HG02884 (cell line): ENCODE data around the gene SUB1.
"Not testable (repeated sequence)": the region's sequence is repeated elsewhere in the genome, so short reads cannot be mapped to it uniquely, and the experiment has no call there.

Experiments
- ATAC-seq: cut with Tn5 transposase; IDR thresholded peaks from one replicate; pipeline ENCODE4 v1.9.1; 2021; ENCODE audit warnings: mild to moderate bottlenecking, moderate library complexity; ENCODE audit not compliant: unreplicated experiment

The SUB1 gene

GRCh38 chr5:32585446-32586275 lies at the start of gene SUB1:
TSS of gene SUB1 (plus strand) at chr5:32585557. CDS start at chr5:32588513, 2,956 bp downstream.
- ATAC-seq = peak; percentile 40

DNA sequence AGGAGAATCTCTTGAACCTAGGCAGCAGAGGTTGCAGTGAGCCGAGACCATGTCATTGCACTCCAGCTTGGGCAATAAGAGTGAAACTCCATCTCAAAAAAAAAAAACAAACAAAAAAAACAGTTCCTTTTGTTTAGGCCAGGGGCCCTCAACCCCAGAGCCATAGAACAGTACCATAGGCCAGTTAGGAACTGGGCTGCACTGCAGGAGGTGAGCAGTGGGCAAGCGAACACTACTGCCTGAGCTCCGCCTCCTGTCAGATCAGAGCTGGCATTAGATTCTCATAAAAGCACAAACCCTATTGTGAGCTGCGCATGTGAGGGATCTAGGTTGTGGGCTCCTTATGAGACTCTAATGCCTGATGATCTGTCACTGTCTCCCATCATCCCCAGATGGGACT lies 49.1 kb upstream of the SUB1 start:
- no peak for ATAC-seq

- not testable (repeated sequence) for ATAC-seq
Observed at GRCh38 chr5:32537437-32538029, 47.8 kb upstream of the SUB1 start.

DNA sequence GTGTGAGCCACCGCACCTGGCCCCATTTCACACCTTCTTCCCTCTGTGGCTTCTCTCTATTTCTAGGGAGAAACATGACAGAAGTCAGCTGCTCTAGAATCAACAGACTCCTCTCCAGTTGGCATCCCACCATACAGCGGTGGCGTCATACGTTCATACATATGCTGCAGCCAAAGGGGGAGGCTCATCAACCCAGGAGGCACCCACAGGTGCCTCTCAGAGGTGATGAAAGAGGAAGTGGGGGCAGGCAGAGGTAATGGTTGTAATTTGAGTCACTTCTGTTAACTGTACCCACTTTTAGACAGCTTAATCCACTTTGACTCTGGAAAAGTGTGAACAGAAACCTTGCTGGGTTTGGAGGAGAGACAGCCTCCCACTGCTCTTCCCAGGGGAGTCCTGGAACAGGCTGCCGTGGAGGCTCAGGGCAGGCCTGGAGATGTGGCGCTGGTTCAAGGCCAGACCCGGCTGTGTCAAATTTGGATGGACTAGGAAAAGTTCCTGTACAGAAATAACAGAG lies 47.3 kb upstream of the SUB1 start:
- ATAC-seq = peak; percentile 67

GRCh38 chr5:32539981-32540845 lies 45.1 kb upstream of the SUB1 start:
- ATAC-seq = peak; percentile 22

DNA sequence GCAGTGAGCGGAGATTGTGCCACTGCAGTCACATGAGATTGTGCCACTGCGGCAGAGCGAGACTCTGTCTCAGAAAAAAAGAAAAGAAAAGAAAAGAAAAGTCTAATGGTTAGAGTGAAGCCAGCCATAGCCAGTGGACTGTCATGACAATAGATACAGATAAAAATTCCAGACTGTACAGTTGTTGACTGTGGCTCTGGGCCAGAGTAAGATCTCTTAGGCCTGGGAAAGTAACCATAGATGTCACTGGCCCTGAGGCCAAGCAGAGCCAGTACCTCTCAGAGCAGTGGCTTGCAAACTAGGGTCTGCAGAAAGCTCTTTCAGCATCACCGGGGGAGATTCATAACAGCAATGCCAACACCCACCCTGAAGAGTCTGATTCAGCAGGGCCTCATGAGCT lies 44.1 kb upstream of the SUB1 start:
- ATAC-seq = no peak

DNA sequence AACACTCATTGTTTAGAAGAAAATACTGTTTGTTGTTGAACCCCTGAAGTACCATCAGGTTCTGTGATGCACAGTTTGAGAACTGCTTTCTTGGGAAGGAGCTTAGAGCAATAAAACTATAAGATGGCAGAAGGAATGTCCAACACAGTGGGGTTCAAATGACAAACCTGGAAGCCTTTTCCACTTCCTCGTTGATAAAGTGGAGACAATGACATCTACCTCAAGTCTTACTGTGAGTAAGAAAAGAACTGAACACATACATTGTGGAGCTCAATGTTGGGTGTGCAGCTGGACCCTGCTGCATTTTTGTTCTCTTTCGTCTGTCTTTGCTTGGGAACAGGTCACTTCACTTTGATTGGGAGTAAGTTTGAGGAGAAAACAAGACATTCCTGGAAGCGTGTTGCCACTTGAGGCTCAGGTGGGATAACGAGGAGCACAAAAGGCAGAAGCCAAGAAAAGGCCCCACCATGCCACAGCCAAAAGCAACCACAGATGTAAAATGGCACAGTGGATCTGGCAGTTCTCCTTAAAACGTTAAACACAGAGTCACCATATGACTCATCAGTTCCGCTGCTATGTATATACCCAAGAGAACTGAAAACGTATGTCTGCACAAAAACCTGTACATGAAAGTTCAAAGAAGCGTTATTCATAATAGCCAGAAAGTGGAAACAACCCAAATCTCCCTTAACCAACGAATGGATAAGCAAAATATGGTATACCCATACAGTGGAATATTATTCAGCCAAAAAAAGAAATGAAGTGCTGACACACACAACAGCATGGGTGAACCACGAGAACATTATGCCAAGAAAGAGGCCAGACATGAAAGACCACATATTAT lies 42.9 kb upstream of the SUB1 start:
- peak; percentile 64 for ATAC-seq

- no peak for ATAC-seq
Observed at GRCh38 chr5:32543291-32543690, 42.1 kb upstream of the SUB1 start.

DNA sequence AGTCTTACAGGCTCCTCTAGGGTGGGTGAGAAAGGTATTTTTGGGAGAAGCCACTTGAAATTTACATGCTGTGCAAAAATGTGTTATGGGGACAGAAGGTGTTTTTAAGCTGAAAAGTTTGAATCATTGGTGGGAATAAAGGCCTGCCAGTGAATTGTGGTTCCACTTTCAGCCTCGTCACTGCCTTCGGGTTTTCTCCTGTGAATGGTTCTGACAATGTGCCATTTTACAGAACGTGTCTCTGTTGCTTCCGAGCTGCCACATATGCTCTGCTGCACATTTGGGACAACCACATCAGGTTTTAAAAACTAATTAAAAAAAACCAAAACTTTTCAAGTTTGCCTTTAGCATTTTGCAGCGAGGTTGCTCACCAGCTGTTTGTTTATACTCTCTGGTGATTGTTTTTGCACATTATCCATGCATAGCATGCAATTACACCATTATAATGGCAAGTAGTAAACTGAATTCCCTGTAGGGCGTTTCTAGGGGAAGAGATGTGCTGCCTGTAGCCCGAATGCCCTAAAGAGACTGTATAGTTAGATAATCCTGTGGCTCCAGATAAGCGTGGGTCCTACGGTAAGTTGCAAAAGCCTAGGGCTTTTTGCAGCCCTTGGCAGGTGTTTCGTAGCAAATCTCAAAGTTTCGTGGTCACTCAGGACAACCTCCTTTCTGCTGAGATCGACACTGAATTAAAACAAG lies 40.1 kb upstream of the SUB1 start:
- ATAC-seq = no peak

DNA sequence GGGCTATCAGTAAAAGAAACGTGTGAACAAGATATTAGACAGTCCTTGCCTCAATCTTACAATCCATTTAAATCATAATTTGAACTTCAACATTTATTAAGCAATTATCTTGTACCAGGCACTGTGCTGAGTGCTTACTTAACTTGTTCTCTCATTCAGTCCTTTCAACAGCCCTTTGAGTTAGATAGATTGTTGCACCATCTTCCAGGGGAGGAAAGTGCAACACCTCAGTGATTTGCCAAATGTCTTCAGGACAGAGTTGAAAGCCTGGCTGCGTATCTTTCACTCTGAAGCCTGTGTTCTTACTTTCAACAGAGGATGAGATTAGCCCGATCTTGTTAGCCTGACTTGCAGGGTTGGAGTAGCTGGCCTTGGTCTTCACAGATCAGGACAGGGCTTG lies 34.2 kb upstream of the SUB1 start:
- ATAC-seq = no peak

DNA sequence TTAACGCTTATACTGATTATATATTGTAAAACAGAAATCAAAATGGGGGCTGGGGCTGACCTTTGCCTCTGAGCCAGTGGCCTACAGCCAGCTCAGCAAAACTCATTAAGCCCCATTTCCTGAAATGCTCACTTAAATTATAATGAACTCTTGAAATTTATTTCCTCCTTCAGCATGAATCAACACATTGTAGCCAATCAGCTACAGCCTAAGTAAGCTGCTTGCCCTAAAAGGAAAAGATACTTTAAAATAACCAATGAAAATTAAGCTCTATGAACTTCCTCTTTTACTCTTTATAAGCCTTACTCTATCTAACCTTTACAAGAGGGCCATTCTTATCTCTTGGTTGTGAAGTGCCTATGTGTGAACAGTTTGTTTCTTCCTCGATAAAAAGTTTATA lies 33.5 kb upstream of the SUB1 start:
- no peak for ATAC-seq

DNA sequence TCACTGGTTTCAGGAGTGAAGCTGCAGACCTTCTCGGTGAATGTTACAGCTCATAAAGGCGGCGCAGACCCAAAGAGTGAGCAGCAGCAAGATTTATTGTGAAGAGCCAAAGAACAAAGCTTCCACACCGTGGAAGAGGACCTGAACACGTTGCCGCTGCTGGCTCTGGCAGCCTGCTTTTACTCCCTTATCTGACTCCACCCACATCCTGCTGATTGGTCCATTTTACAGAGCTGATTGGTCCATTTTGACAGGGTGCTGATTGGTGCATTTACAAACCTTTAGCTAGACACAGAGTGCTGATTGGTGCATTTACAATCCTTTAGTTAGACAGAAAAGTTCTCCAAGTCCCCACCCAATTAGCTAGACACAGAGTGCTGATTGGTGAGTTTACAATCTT lies 32.9 kb upstream of the SUB1 start:
- not testable (repeated sequence) for ATAC-seq

- ATAC-seq = no peak
Observed at GRCh38 chr5:32552936-32553335, 32.4 kb upstream of the SUB1 start.

DNA sequence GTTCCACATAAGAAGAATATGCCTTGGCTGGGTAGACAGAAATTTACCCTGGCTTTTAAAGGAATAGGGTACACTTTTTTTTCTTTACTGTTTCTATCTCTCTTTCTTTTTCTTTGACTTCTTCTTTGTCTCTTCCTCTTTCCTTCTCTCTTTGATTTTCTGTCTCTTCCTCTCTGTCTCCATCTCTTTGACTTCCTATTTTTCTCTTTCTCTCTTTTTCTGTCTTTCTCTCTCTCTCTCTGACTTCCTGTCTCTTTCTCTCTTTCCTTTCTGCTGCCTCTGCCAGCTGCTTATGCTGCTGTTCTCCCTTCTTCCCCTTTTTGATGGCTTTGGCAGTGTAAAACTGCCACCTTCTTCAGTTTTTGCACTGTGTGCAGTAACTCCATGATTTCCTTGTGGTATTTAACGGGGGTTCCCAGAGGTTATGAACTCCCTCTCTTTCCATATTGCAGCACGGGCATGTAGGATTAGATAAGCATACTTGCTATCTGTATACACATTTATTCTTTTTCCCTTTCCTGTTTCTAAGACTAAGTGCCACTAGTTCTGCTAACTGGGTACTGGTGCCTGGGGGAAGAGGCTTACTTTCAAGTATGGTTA lies 31.1 kb upstream of the SUB1 start:
- not testable (repeated sequence) for ATAC-seq

DNA sequence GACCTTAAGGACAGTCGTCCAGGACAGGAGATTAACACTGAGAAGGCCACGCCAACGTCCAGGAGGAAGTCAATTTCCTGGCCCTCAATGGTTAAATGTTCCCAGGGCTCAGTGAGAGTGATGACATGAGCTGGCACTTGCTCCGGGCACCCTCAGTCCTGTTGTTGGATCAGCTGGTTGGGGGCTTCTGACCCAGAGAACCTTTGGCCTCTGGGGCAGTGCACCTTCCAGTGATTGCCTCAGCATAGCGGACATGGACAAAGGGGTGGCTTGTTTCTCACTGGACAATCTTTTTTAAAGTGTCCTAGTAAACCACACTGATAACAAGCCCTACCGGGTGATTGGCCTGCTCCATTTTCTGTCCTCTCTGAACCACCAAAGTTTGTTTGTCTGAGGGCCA lies 28.8 kb upstream of the SUB1 start:
- ATAC-seq = not testable (repeated sequence)

GRCh38 chr5:32559411-32559810 lies 25.9 kb upstream of the SUB1 start:
- ATAC-seq = no peak

DNA sequence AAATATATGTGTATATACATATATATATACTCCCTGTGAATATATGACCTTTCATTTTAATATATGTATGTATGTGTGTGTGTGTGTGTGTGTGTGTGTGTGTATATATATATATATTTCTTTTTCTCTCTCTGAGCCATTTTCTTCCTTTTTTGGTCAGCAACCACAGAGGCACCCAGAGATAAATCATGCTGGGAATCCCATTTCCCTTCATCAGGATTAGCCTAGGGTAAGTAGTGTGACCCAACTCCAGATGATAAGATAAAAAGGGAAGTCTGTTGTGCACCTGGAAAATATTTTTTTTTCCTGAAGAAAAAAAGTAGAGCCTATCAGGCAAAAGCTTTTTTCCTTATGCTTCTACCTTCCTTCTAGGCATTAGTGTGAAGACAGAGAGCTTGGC lies 25.4 kb upstream of the SUB1 start:
- no peak for ATAC-seq

DNA sequence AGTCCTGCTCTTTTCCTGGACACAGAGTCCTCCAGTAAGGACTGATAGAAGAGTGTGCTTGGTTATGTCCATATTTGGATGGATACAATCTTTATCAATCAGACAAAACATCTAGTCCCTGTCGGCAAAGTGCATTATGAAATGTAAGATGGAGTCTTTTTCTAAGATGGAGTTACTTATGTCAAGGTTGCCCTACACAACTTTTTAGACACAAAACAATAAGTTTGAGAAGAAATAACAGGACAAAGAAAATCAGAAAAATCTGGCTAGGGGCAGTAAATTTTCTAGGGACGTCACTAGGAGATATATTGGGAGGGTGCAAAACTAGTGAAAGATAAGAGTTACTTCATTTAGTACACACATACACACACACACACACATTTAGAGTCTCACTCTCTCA lies 23.3 kb upstream of the SUB1 start:
- ATAC-seq = no peak

DNA sequence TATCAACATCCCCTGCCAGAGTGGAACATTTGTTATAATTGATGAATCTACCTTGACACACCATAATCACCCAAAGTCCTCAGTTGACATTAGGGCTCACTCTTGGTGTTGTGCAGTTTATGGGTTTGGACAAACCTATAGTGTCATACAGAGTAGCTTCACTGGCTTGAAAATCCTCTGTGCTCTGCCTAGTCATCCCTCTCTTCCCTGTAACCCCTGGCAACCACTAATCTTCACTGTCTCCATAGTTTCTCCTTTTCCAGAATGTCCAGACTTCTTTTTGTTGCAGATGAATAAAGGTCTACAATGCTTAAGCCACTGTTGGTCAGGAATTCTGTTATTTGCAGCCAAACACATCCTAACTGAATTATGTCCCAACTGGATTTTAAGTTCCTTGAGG lies 22.5 kb upstream of the SUB1 start:
- ATAC-seq = no peak
